ENCODE results near the gene PAFAH2. TPM values are rescaled to one million over a fixed set of nuclear protein-coding genes. Genes with fewer than 3 reads are reported as not detected.

Gene PAFAH2
- total RNA-seq, 1 experiment from 2014 or later = 12.8 TPM

GRCh38 chr1:26006710-26007109, 8.8 kb upstream of the PAFAH2 start:
- intact Hi-C loops (cut with micrococcal nuclease) = no loop called here
- Mint-ChIP-seq H3K27ac (ENCODE audit: low read depth, unreplicated experiment) (no peak overlapping the region), H3K4me3 (ENCODE audit: unreplicated experiment) (no peak overlapping the region), H3K36me3 (ENCODE audit: insufficient read depth, unreplicated experiment) (no peaks in the 10 kb centered on the region), H3K9me3 (ENCODE audit: unreplicated experiment) (no peaks in the 10 kb centered on the region), H3K4me1 (ENCODE audit: insufficient read depth, unreplicated experiment) (no peaks in the 10 kb centered on the region), H3K27me3 (ENCODE audit: insufficient read depth, unreplicated experiment) (no peaks in the 10 kb centered on the region)
- TF ChIP-seq CTCF (IDR thresholded peaks at IDR 0.05; ENCODE audit: unreplicated experiment) = no peak
- CTCF ChIA-PET = interaction anchor here (1.3 kb wide), 1 partner anchor 9 kb away, joined by 3 read pairs; the partner anchor contains the start of gene PAFAH2
- POLR2A ChIA-PET = no interaction called here
- no peak for DNase-seq (ENCODE audit: unreplicated experiment)
- no TSS peak for BruUV-seq (replicated peaks)

GRCh38 chr1:26005434-26006105, 7.7 kb upstream of the PAFAH2 start:
- no peak for DNase-seq (ENCODE audit: unreplicated experiment)
- ChIA-PET POLR2A (interaction anchor here (0.6 to 1.3 kb wide), 3 partner anchors 152 to 166 kb away, joined by 3 to 4 read pairs (median 3); no protein-coding TSS in a partner anchor), CTCF (interaction anchor here (0.6 to 0.9 kb wide), 3 partner anchors 8 to 102 kb away, joined by 3 to 4 read pairs (median 3); no protein-coding TSS in a partner anchor)
- no TSS peak for BruUV-seq (replicated peaks)
- intact Hi-C loops (cut with micrococcal nuclease) = no loop called here
- Mint-ChIP-seq H3K27me3 (ENCODE audit: insufficient read depth, unreplicated experiment) (no peaks in the 10 kb centered on the region), H3K4me3 (ENCODE audit: unreplicated experiment) (no peak overlapping the region), H3K36me3 (ENCODE audit: insufficient read depth, unreplicated experiment) (no peaks in the 10 kb centered on the region), H3K9me3 (ENCODE audit: unreplicated experiment) (no peaks in the 10 kb centered on the region), H3K4me1 (ENCODE audit: insufficient read depth, unreplicated experiment) (no peaks in the 10 kb centered on the region), H3K27ac (ENCODE audit: low read depth, unreplicated experiment) (no peak overlapping the region)
- TF ChIP-seq CTCF (IDR thresholded peaks at IDR 0.05; ENCODE audit: unreplicated experiment) = no peak

- CTCF ChIA-PET = interaction anchor here (1.1 kb wide), 1 partner anchor 101 kb away, joined by 4 read pairs; no protein-coding TSS in a partner anchor
- Mint-ChIP-seq H3K27ac (ENCODE audit: low read depth, unreplicated experiment) (no peak overlapping the region), H3K36me3 (ENCODE audit: insufficient read depth, unreplicated experiment) (peaks cover 4% of the 10 kb centered on the region), H3K9me3 (ENCODE audit: unreplicated experiment) (no peaks in the 10 kb centered on the region), H3K4me3 (ENCODE audit: unreplicated experiment) (no peak overlapping the region), H3K27me3 (ENCODE audit: insufficient read depth, unreplicated experiment) (no peaks in the 10 kb centered on the region), H3K4me1 (ENCODE audit: insufficient read depth, unreplicated experiment) (no peaks in the 10 kb centered on the region)
- no TSS peak for BruUV-seq (replicated peaks)
- intact Hi-C loops (cut with micrococcal nuclease) = no loop called here
- POLR2A ChIA-PET = interaction anchor here (0.7 kb wide), 1 partner anchor 131 kb away, joined by 3 read pairs; no protein-coding TSS in a partner anchor
- no peak for DNase-seq (ENCODE audit: unreplicated experiment)
- no peak for TF ChIP-seq CTCF (IDR thresholded peaks at IDR 0.05; ENCODE audit: unreplicated experiment)
These were observed 5.9 kb upstream of the PAFAH2 start for GRCh38 chr1:26003756-26004155.

GRCh38 chr1:26003262-26003661, 5.4 kb upstream of the PAFAH2 start:
- POLR2A ChIA-PET = no interaction called here
- peaks cover 4% of the 10 kb centered on the region for H3K36me3 Mint-ChIP-seq (ENCODE audit: insufficient read depth, unreplicated experiment)
- H3K9me3 Mint-ChIP-seq (ENCODE audit: unreplicated experiment) = no peaks in the 10 kb centered on the region
- TF ChIP-seq CTCF (IDR thresholded peaks at IDR 0.05; ENCODE audit: unreplicated experiment) = no peak
- CTCF ChIA-PET = interaction anchor here (1.1 kb wide), 1 partner anchor 100 kb away, joined by 4 read pairs; no protein-coding TSS in a partner anchor
- intact Hi-C loops (cut with micrococcal nuclease) = no loop called here
- H3K27me3 Mint-ChIP-seq (ENCODE audit: insufficient read depth, unreplicated experiment) = no peaks in the 10 kb centered on the region
- BruUV-seq (replicated peaks) = no TSS peak
- peaks cover 5% of the 10 kb centered on the region for H3K4me1 Mint-ChIP-seq (ENCODE audit: insufficient read depth, unreplicated experiment)
- no peak for DNase-seq (ENCODE audit: unreplicated experiment)
- no peak overlapping the region for H3K4me3 Mint-ChIP-seq (ENCODE audit: unreplicated experiment)
- H3K27ac Mint-ChIP-seq (ENCODE audit: low read depth, unreplicated experiment) = no peak overlapping the region

All from MCF 10A (cell line).